ENCODE results near the gene STX8.

- TF ChIP-seq CTCF (IDR thresholded peaks at IDR 0.05; ENCODE audit: borderline replicate concordance, extremely low read depth, low read length, poor library complexity, severe bottlenecking) (no peak), EZH2 (IDR thresholded peaks at IDR 0.05; ENCODE audit: borderline replicate concordance, low read depth, low read length, severe bottlenecking) (no peak)
Measured at GRCh38 chr17:9329251-9329921, 246.2 kb downstream of the STX8 start.

Measured in DND-41 (cell line).